Omental fat pad (tissue), 4 donors: Measurements from ENCODE around the gene FGGY. TPM values are rescaled to one million over a fixed set of nuclear protein-coding genes. Genes with fewer than 3 reads are reported as not detected.
"Not testable (repeated sequence)": the region's sequence is repeated elsewhere in the genome, so short reads cannot be mapped to it uniquely, and the experiment has no call there.

ENCODE experiments used
- ATAC-seq: fragments of 150-250 bp; one replicate; pipeline ENCODE4 v1.9.1; 2016; ENCODE audit warnings: mild to moderate bottlenecking, moderate library complexity; ENCODE audit not compliant: low FRiP score
- DNase-seq: peaks from one replicate; pipeline ENCODE4 v3.0.0-alpha.2; 2019; ENCODE audit warnings: low spot score
- CTCF ChIP-seq, 3 donors: fragments of 450-650 bp; IDR thresholded peaks; one replicate each; pipeline ENCODE4 v1.5.1; 2016 to 2017; ENCODE audit warnings: antibody characterized with exemption in 3 of 3, mild to moderate bottlenecking in 3 of 3, moderate library complexity in 2 of 3
- total RNA-seq, 4 donors: library from RNA; depleted of rRNA; stranded (reverse); fragments of >200 nt; gene quantifications; one replicate each; pipeline ENCODE4 v1.1.0, GENCODE V29; 2016

Gene FGGY
- total RNA-seq, 4 donors from 2014 or later = 4.9 to 20.6 (median 10.7) TPM

GRCh38 chr1:59601041-59601441 lies 304.1 kb downstream of the FGGY start:
- DNase-seq = no peak
- no peak for ATAC-seq

GRCh38 chr1:59601811-59602210 lies 304.9 kb downstream of the FGGY start:
- DNase-seq = no peak
- ATAC-seq = no peak
- no peak for TF ChIP-seq CTCF (IDR thresholded peaks at IDR 0.05)

More at GRCh38 chr1:59601041-59601441, 304.1 kb downstream of the FGGY start:
- TF ChIP-seq CTCF (IDR thresholded peaks at IDR 0.05) = no peak

- no peak for ATAC-seq
- TF ChIP-seq CTCF (IDR thresholded peaks at IDR 0.05) = no peak
- no peak for DNase-seq
Measured at GRCh38 chr1:59604191-59604590, 307.3 kb downstream of the FGGY start.

GRCh38 chr1:59605184-59605583 lies 308.3 kb downstream of the FGGY start:
- DNase-seq (no peak), ATAC-seq (no peak)
- no peak for TF ChIP-seq CTCF (IDR thresholded peaks at IDR 0.05)

- no peak for DNase-seq
- no peak for TF ChIP-seq CTCF (IDR thresholded peaks at IDR 0.05)
Measured at GRCh38 chr1:59605761-59606160, 308.9 kb downstream of the FGGY start.

GRCh38 chr1:59609245-59609644 lies 312.4 kb downstream of the FGGY start:
- no peak for ATAC-seq
- DNase-seq = no peak
- TF ChIP-seq CTCF (IDR thresholded peaks at IDR 0.05) = no peak

More at GRCh38 chr1:59605761-59606160, 308.9 kb downstream of the FGGY start:
- ATAC-seq = no peak

GRCh38 chr1:59610499-59610898 lies 313.6 kb downstream of the FGGY start:
- ATAC-seq, DNase-seq: not testable (repeated sequence)

- DNase-seq (no peak), ATAC-seq (no peak)
- TF ChIP-seq CTCF (IDR thresholded peaks at IDR 0.05) = no peak
Measured at GRCh38 chr1:59617434-59617833, 320.5 kb downstream of the FGGY start.
